Endothelial cell of umbilical vein (primary cell): ENCODE results near the gene BTBD17.

Source experiments
- POLR2A ChIP-seq: IDR thresholded peaks from 2 replicates; pipeline ENCODE4 v1.6.1; 2012; ENCODE audit warnings: low read depth, mild to moderate bottlenecking, control low read depth, low read length
- TF ChIP-seq, protein P1 (sequence below), 2 donors: IDR thresholded peaks; 1 replicate in 1 of 2; 2 replicates in 1 of 2; pipeline ENCODE4 v1.5.1; 2011; ENCODE audit warnings: low read length in 2 of 2, mild to moderate bottlenecking in 2 of 2, moderate library complexity in 2 of 2, control low read depth in 1 of 2, inconsistent platforms in 1 of 2, low read depth in 1 of 2; ENCODE audit not compliant: insufficient read depth in 1 of 2; ENCODE audit errors: extremely low read depth in 1 of 2
- TF ChIP-seq, protein P2 (sequence below): IDR thresholded peaks from 2 replicates; pipeline ENCODE4 v1.6.1; 2011; ENCODE audit not compliant: insufficient read depth, insufficient read length

DNA sequence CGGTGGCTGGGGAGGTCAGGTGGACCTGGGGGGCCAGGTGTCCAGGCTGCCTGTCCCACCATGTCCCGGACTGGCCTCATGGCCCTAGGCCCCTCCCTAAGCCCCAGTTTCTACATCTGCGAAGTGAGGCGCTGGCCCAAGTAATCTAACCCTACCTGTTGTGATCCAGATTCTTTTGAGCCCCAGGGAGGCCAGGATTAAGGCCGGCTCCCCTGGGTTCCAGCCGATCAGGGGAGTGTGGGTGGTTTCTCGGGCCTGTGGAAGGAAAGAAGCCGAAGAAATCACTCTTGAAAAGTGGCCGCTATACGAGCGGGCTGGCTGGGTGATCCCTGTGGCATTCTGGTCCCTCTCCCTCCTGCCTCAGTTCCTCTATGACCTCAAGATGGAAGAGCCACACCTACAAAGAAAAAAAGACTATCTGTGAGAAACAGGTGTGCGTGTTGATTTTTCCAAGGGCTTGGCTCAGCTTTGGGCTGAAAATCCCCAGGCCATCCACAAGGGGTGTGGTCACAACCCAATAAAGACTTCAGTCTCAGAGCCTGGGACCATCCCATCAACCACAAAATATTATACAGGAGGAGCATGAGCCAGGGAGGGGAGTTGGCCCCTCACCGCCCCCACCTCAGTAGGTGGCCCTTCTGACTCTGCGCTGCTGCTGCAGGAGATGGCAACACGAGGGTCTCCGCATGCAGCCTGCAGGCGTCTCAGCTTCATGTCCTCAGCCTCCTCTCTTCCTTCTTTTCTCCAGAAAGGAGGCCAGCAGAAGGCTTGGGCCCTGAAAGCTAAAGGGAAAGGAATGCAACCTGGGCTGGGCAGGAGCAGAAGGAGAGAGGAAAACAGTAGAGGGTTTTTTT is 25.9 kb upstream of the BTBD17 start:
- TF ChIP-seq, protein P1, sequence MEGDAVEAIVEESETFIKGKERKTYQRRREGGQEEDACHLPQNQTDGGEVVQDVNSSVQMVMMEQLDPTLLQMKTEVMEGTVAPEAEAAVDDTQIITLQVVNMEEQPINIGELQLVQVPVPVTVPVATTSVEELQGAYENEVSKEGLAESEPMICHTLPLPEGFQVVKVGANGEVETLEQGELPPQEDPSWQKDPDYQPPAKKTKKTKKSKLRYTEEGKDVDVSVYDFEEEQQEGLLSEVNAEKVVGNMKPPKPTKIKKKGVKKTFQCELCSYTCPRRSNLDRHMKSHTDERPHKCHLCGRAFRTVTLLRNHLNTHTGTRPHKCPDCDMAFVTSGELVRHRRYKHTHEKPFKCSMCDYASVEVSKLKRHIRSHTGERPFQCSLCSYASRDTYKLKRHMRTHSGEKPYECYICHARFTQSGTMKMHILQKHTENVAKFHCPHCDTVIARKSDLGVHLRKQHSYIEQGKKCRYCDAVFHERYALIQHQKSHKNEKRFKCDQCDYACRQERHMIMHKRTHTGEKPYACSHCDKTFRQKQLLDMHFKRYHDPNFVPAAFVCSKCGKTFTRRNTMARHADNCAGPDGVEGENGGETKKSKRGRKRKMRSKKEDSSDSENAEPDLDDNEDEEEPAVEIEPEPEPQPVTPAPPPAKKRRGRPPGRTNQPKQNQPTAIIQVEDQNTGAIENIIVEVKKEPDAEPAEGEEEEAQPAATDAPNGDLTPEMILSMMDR (IDR thresholded peaks at IDR 0.05; ENCODE audit: extremely low read depth in 1 of 2, insufficient read depth in 1 of 2, low read depth in 1 of 2, low read length in 2 of 2) = no peak
- TF ChIP-seq POLR2A = no peak
- TF ChIP-seq, protein P2, sequence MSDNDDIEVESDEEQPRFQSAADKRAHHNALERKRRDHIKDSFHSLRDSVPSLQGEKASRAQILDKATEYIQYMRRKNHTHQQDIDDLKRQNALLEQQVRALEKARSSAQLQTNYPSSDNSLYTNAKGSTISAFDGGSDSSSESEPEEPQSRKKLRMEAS = no peak
